Measurements from ENCODE around the gene LRRK1.

Gene LRRK1

GRCh38 chr15:101118116-101118515 lies 199.0 kb downstream of the LRRK1 start:
- no peak for DNase-seq

- no peak for DNase-seq
Observed at GRCh38 chr15:101118615-101119014, 199.5 kb downstream of the LRRK1 start.

GRCh38 chr15:101119181-101119580 lies 200.0 kb downstream of the LRRK1 start:
- no peak for DNase-seq
